Thyroid gland (tissue), 4 donors: ENCODE measurements around the gene MSX2.

ENCODE experiments used
- POLR2A ChIP-seq, 2 donors: fragments of 450-650 bp; IDR thresholded peaks; one replicate each; pipeline ENCODE4 v1.6.1; 2017; ENCODE audit warnings: antibody characterized with exemption in 2 of 2, mild to moderate bottlenecking in 2 of 2, moderate library complexity in 1 of 2
- TF ChIP-seq, protein P1 (sequence below), 6 experiments: fragments of 200-600 bp in 3 of 6; fragments of 450-650 bp in 3 of 6; sonication (generic) in 3 of 6; IDR thresholded peaks; one replicate each; pipeline ENCODE4 v1.5.1; 2016 to 2019; ENCODE audit warnings: antibody characterized with exemption in 6 of 6, mild to moderate bottlenecking in 2 of 6, inconsistent platforms in 1 of 6, moderate library complexity in 1 of 6

DNA sequence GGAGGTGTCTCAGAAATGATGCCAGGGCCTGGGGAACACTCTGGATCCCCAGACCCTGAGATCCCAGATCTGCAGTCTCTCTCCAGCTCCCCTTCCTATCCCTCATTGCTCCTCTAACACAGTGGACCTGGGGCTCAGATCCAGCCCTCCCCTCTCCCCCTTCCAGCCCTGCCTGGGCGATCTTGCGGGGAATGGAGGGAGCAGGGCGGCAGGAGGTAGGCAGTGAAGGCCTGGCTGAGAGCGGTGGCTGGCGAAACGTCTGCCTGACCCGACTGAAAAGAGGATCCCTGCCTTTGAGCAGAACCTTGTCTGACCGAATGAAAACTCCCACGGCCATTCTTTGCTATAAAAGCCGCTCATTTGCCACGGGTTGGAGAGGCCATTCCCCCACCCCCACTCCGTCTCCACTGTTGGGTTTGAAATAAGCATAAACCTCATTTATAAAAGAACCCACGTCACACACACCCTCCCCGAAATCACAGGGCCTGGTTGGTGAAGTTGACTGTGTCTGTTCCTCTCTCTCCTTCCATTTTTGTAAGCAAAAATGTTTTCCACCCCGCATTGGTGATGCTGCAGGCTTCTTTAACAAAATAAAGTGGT lies 8.8 kb downstream of the MSX2 start:
- TF ChIP-seq, protein P1, sequence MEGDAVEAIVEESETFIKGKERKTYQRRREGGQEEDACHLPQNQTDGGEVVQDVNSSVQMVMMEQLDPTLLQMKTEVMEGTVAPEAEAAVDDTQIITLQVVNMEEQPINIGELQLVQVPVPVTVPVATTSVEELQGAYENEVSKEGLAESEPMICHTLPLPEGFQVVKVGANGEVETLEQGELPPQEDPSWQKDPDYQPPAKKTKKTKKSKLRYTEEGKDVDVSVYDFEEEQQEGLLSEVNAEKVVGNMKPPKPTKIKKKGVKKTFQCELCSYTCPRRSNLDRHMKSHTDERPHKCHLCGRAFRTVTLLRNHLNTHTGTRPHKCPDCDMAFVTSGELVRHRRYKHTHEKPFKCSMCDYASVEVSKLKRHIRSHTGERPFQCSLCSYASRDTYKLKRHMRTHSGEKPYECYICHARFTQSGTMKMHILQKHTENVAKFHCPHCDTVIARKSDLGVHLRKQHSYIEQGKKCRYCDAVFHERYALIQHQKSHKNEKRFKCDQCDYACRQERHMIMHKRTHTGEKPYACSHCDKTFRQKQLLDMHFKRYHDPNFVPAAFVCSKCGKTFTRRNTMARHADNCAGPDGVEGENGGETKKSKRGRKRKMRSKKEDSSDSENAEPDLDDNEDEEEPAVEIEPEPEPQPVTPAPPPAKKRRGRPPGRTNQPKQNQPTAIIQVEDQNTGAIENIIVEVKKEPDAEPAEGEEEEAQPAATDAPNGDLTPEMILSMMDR (IDR thresholded peaks at IDR 0.05) = no peak
- no peak for TF ChIP-seq POLR2A (IDR thresholded peaks at IDR 0.05)
